Measurements from ENCODE around the gene PRTG. TPM values are rescaled to one million over a fixed set of nuclear protein-coding genes. Genes with fewer than 3 reads are reported as not detected.
A peak's percentile ranks its signal among the peaks of the same experiment; 100 is the strongest.
"Not testable (repeated sequence)": the region's sequence is repeated elsewhere in the genome, so short reads cannot be mapped to it uniquely, and the experiment has no call there.

The PRTG gene
- total RNA-seq, 1 donor from 2014 or later, result 334 TPM

- no peaks in the 10 kb centered on the region for H3K9me3 Mint-ChIP-seq
- no peaks in the 10 kb centered on the region for H3K27me3 Mint-ChIP-seq (ENCODE audit: low read depth)
- no peak for TF ChIP-seq CTCF (conservative IDR thresholded peaks at IDR 0.05)
- H3K27ac Mint-ChIP-seq (ENCODE audit: unreplicated experiment), result no peak overlapping the region
- H3K4me1 Mint-ChIP-seq, result peaks cover 39% of the 10 kb centered on the region
- no peak overlapping the region for H3K4me3 Mint-ChIP-seq
- H3K36me3 Mint-ChIP-seq (ENCODE audit: low read depth), result no peaks in the 10 kb centered on the region
- no peak for DNase-seq (ENCODE audit: low read depth, low spot score)
These were observed 21.4 kb upstream of the PRTG start for GRCh38 chr15:55764398-55764797.

- TF ChIP-seq CTCF (conservative IDR thresholded peaks at IDR 0.05), result no peak
- H3K36me3 Mint-ChIP-seq (ENCODE audit: low read depth), result no peaks in the 10 kb centered on the region
- H3K4me1 Mint-ChIP-seq, result peaks cover 6% of the 10 kb centered on the region
- DNase-seq (ENCODE audit: low read depth, low spot score), result no peak
- no peaks in the 10 kb centered on the region for H3K9me3 Mint-ChIP-seq
- H3K27me3 Mint-ChIP-seq (ENCODE audit: low read depth), result no peaks in the 10 kb centered on the region
- H3K27ac Mint-ChIP-seq (ENCODE audit: unreplicated experiment), result peak overlapping the region; percentile 43
- no peak overlapping the region for H3K4me3 Mint-ChIP-seq
These were observed 15.6 kb upstream of the PRTG start for GRCh38 chr15:55758580-55758986.

GRCh38 chr15:55753433-55753832, 10.5 kb upstream of the PRTG start:
- not testable (repeated sequence) for DNase-seq (ENCODE audit: low read depth, low spot score); H3K27me3 Mint-ChIP-seq (ENCODE audit: low read depth); H3K36me3 Mint-ChIP-seq (ENCODE audit: low read depth); H3K4me3 Mint-ChIP-seq; H3K9me3 Mint-ChIP-seq; H3K27ac Mint-ChIP-seq (ENCODE audit: unreplicated experiment)
- peaks cover 19% of the 10 kb centered on the region for H3K4me1 Mint-ChIP-seq

GRCh38 chr15:55750706-55751105, 7.8 kb upstream of the PRTG start:
- Mint-ChIP-seq H3K27ac (ENCODE audit: unreplicated experiment) (no peak overlapping the region), H3K36me3 (ENCODE audit: low read depth) (no peaks in the 10 kb centered on the region), H3K9me3 (no peaks in the 10 kb centered on the region), H3K4me3 (no peak overlapping the region), H3K27me3 (ENCODE audit: low read depth) (no peaks in the 10 kb centered on the region), H3K4me1 (peaks cover 16% of the 10 kb centered on the region)
- no peak for DNase-seq (ENCODE audit: low read depth, low spot score)
- TF ChIP-seq CTCF (conservative IDR thresholded peaks at IDR 0.05), result no peak

GRCh38 chr15:55743729-55744655, 1.0 kb upstream of the PRTG start:
- Mint-ChIP-seq H3K4me3 (peak overlapping the region; percentile 91), H3K27ac (ENCODE audit: unreplicated experiment) (peak overlapping the region; percentile 95), H3K4me1 (peaks cover 27% of the 10 kb centered on the region), H3K36me3 (ENCODE audit: low read depth) (peaks cover 3% of the 10 kb centered on the region), H3K9me3 (no peaks in the 10 kb centered on the region), H3K27me3 (ENCODE audit: low read depth) (no peaks in the 10 kb centered on the region)
- no peak for DNase-seq (ENCODE audit: low read depth, low spot score)
- no peak for TF ChIP-seq CTCF (conservative IDR thresholded peaks at IDR 0.05)

- peaks cover 3% of the 10 kb centered on the region for H3K27me3 Mint-ChIP-seq (ENCODE audit: low read depth)
- peaks cover 23% of the 10 kb centered on the region for H3K4me1 Mint-ChIP-seq
- no peak for TF ChIP-seq CTCF (conservative IDR thresholded peaks at IDR 0.05)
- no peaks in the 10 kb centered on the region for H3K9me3 Mint-ChIP-seq
- H3K36me3 Mint-ChIP-seq (ENCODE audit: low read depth), result peaks cover 3% of the 10 kb centered on the region
- H3K4me3 Mint-ChIP-seq, result peak overlapping the region; percentile 91
- no peak overlapping the region for H3K27ac Mint-ChIP-seq (ENCODE audit: unreplicated experiment)
- DNase-seq (ENCODE audit: low read depth, low spot score), result no peak
These were observed 440 bp downstream of the PRTG start for GRCh38 chr15:55742498-55742926.

Data from neural crest cell (in vitro differentiated cells).